ENCODE measurements around the gene NTN1. TPM values are rescaled to one million over a fixed set of nuclear protein-coding genes. Genes with fewer than 3 reads are reported as not detected.

NTN1 gene
- total and polyA plus RNA-seq, 2 donors from 2014 or later: 1.8 TPM

GRCh38 chr17:9158544-9159452 lies 137.5 kb downstream of the NTN1 start:
- no peak overlapping the region for H3K27ac ChIP-seq (ENCODE audit: low read depth in 2 of 2, low read length in 2 of 2)

GRCh38 chr17:9162275-9162985 lies 141.1 kb downstream of the NTN1 start:
- intact Hi-C loops (cut with DNase I): no loop called here
- Histone ChIP-seq H3K4me1 (ENCODE audit: control insufficient read depth in 2 of 3, insufficient read depth in 2 of 3, low read depth in 1 of 3, low read length in 3 of 3) (no peaks in the 10 kb centered on the region), H3K36me3 (ENCODE audit: control insufficient read depth in 2 of 3, insufficient read depth in 3 of 3, low read length in 3 of 3) (no peaks in the 10 kb centered on the region), H3K27ac (ENCODE audit: low read depth in 2 of 2, low read length in 2 of 2) (no peak overlapping the region), H3K27me3 (ENCODE audit: control insufficient read depth, insufficient read depth, low read length) (no peaks in the 10 kb centered on the region), H3K9me3 (ENCODE audit: control insufficient read depth in 2 of 3, insufficient read depth in 1 of 3, low read length in 3 of 3) (peaks cover 0 to 5% (median 2%) of the 10 kb centered on the region in 3 donors), H3K9ac (ENCODE audit: low read length in 3 of 3) (no peak overlapping the region), H3K4me3 (ENCODE audit: low read length in 3 of 3) (no peak overlapping the region)
- DNase-seq (no peak), FAIRE-seq (no peak)
- no peak for TF ChIP-seq CTCF (IDR thresholded peaks at IDR 0.05; ENCODE audit: borderline replicate concordance, extremely low read depth, insufficient read depth)

More at GRCh38 chr17:9158544-9159452, 137.5 kb downstream of the NTN1 start:
- no peaks in the 10 kb centered on the region for H3K4me1 ChIP-seq (ENCODE audit: control insufficient read depth in 2 of 3, insufficient read depth in 2 of 3, low read depth in 1 of 3, low read length in 3 of 3)
- H3K4me3 ChIP-seq (ENCODE audit: low read length in 3 of 3): no peak overlapping the region
- FAIRE-seq (no peak), DNase-seq (no peak)
- intact Hi-C loops (cut with DNase I): no loop called here
- H3K9me3 ChIP-seq (ENCODE audit: control insufficient read depth in 2 of 3, insufficient read depth in 1 of 3, low read length in 3 of 3): peaks cover 0 to 5% (median 2%) of the 10 kb centered on the region in 3 donors
- no peak for TF ChIP-seq CTCF (IDR thresholded peaks at IDR 0.05; ENCODE audit: borderline replicate concordance, extremely low read depth, insufficient read depth)
- no peak overlapping the region for H3K9ac ChIP-seq (ENCODE audit: low read length in 3 of 3)
- no peaks in the 10 kb centered on the region for H3K27me3 ChIP-seq (ENCODE audit: control insufficient read depth, insufficient read depth, low read length)
- no peaks in the 10 kb centered on the region for H3K36me3 ChIP-seq (ENCODE audit: control insufficient read depth in 2 of 3, insufficient read depth in 3 of 3, low read length in 3 of 3)

GRCh38 chr17:9166788-9167187 lies 145.5 kb downstream of the NTN1 start:
- H3K4me1 ChIP-seq (ENCODE audit: control insufficient read depth in 2 of 3, insufficient read depth in 2 of 3, low read depth in 1 of 3, low read length in 3 of 3): no peaks in the 10 kb centered on the region
- H3K9me3 ChIP-seq (ENCODE audit: control insufficient read depth in 2 of 3, insufficient read depth in 1 of 3, low read length in 3 of 3): no peaks in the 10 kb centered on the region
- no peak overlapping the region for H3K9ac ChIP-seq (ENCODE audit: low read length in 3 of 3)
- no peak for DNase-seq
- H3K27me3 ChIP-seq (ENCODE audit: control insufficient read depth, insufficient read depth, low read length): no peaks in the 10 kb centered on the region
- H3K36me3 ChIP-seq (ENCODE audit: control insufficient read depth in 2 of 3, insufficient read depth in 3 of 3, low read length in 3 of 3): no peaks in the 10 kb centered on the region
- H3K4me3 ChIP-seq (ENCODE audit: low read length in 3 of 3): no peak overlapping the region
- no peak for FAIRE-seq
- TF ChIP-seq CTCF (IDR thresholded peaks at IDR 0.05; ENCODE audit: borderline replicate concordance, extremely low read depth, insufficient read depth): no peak
- intact Hi-C loops (cut with DNase I): no loop called here
- no peak overlapping the region for H3K27ac ChIP-seq (ENCODE audit: low read depth in 2 of 2, low read length in 2 of 2)
